IMR-90 (cell line): ENCODE results near the gene RUFY2. TPM values are rescaled to one million over a fixed set of nuclear protein-coding genes. Genes with fewer than 3 reads are reported as not detected.

Experiments
- polyA plus RNA-seq, 3 experiments: library from polyadenylated mRNA; depleted of rRNA; stranded (reverse); fragments of >200 nt; gene quantifications; 2 replicates each; pipeline ENCODE4 v1.2.3, GENCODE V29; 2012; ENCODE audit warnings: low replicate concordance in 1 of 3
- total RNA-seq: library from RNA; depleted of rRNA; stranded (reverse); fragments of >200 nt; gene quantifications from 2 replicates; pipeline ENCODE4 v1.2.3, GENCODE V29; 2012; rRNA removed

Gene RUFY2
- total and polyA plus RNA-seq, 2 of the 4 experiments (the other 2 are of a cell fraction): 6.7 to 6.8 TPM

Other genes starting within 250 kb of the RUFY2 start
- gene ATOH7, start 175.2 kb downstream of the RUFY2 start, total RNA-seq: not detected in 2 replicates
- 0.05 TPM in 1 of 2 replicates, not detected in the other for gene ATOH7, start 175.2 kb downstream of the RUFY2 start, polyA plus RNA-seq (2012; rRNA removed)
- 10.6 and 23.6 TPM in 2 replicates for gene HNRNPH3, start 75.2 kb downstream of the RUFY2 start, total RNA-seq
- 119 and 142 TPM in 2 replicates for gene HNRNPH3, start 75.2 kb downstream of the RUFY2 start, polyA plus RNA-seq (2012; rRNA removed)
- gene PBLD, start 74.3 kb downstream of the RUFY2 start, total RNA-seq: 5.0 and 5.7 TPM in 2 replicates
- gene PBLD, start 74.3 kb downstream of the RUFY2 start, polyA plus RNA-seq (2012; rRNA removed): 2.3 and 3.3 TPM in 2 replicates
- gene DNA2, start 64.7 kb upstream of the RUFY2 start, total RNA-seq: 5.6 and 10.0 TPM in 2 replicates
- 3.3 and 3.9 TPM in 2 replicates for gene DNA2, start 64.7 kb upstream of the RUFY2 start, polyA plus RNA-seq (2012; rRNA removed)
- gene SLC25A16, start 120.2 kb upstream of the RUFY2 start, total RNA-seq: 20.6 and 26.7 TPM in 2 replicates
- 6.1 and 9.9 TPM in 2 replicates for gene SLC25A16, start 120.2 kb upstream of the RUFY2 start, polyA plus RNA-seq (2012; rRNA removed)
- gene TET1, start 153.1 kb upstream of the RUFY2 start, total RNA-seq: 4.3 and 5.6 TPM in 2 replicates
- 0.76 and 1.0 TPM in 2 replicates for gene TET1, start 153.1 kb upstream of the RUFY2 start, polyA plus RNA-seq (2012; rRNA removed)